Fibroblast of peridontal ligament (primary cell): Measurements from ENCODE around the gene LPCAT1.
"Not testable (repeated sequence)": the region's sequence is repeated elsewhere in the genome, so short reads cannot be mapped to it uniquely, and the experiment has no call there.

ENCODE experiments used
- DNase-seq: peaks from one replicate; pipeline ENCODE4 v3.0.0-alpha.2; 2010; ENCODE audit errors: extremely low read depth

The LPCAT1 gene

GRCh38 chr5:1480217-1480616 lies 43.5 kb downstream of the LPCAT1 start:
- DNase-seq = no peak

- peak; percentile 57 for DNase-seq
Observed at GRCh38 chr5:1479581-1480188, 44.1 kb downstream of the LPCAT1 start.

GRCh38 chr5:1479066-1479465 lies 44.7 kb downstream of the LPCAT1 start:
- DNase-seq = no peak

- DNase-seq = no peak
Observed at GRCh38 chr5:1478271-1479035, 45.3 kb downstream of the LPCAT1 start.

- no peak for DNase-seq
Observed at GRCh38 chr5:1477341-1477740, 46.4 kb downstream of the LPCAT1 start.

- DNase-seq = no peak
Observed at GRCh38 chr5:1476967-1477310, 46.8 kb downstream of the LPCAT1 start.

GRCh38 chr5:1476181-1476966 lies 47.4 kb downstream of the LPCAT1 start:
- no peak for DNase-seq

- DNase-seq = not testable (repeated sequence)
Observed at GRCh38 chr5:1475544-1475900, 48.2 kb downstream of the LPCAT1 start.

- no peak for DNase-seq
Observed at GRCh38 chr5:1474866-1475543, 48.8 kb downstream of the LPCAT1 start.

GRCh38 chr5:1474183-1474839 lies 49.4 kb downstream of the LPCAT1 start:
- no peak for DNase-seq

GRCh38 chr5:1473746-1474145 lies 50.0 kb downstream of the LPCAT1 start:
- no peak for DNase-seq

- DNase-seq = no peak
Observed at GRCh38 chr5:1472964-1473628, 50.7 kb downstream of the LPCAT1 start.

GRCh38 chr5:1471997-1472963 lies 51.5 kb downstream of the LPCAT1 start:
- no peak for DNase-seq

GRCh38 chr5:1471240-1471853 lies 52.4 kb downstream of the LPCAT1 start:
- DNase-seq = no peak

- no peak for DNase-seq
Observed at GRCh38 chr5:1470762-1471211, 53.0 kb downstream of the LPCAT1 start.

GRCh38 chr5:1468629-1469527 lies 54.9 kb downstream of the LPCAT1 start:
- DNase-seq = no peak

GRCh38 chr5:1468247-1468612 lies 55.5 kb downstream of the LPCAT1 start:
- no peak for DNase-seq
